OCI-LY7 (cell line): ENCODE results near the gene ABR. TPM values are rescaled to one million over a fixed set of nuclear protein-coding genes. Genes with fewer than 3 reads are reported as not detected.

Experiments used
- BruUV-seq: library from RNA; stranded (reverse); fragments of 400-500 nt; replicated peaks from 2 replicates; lab custom pipeline; 2021; lab: Mats Ljungman, UMichigan
- CTCF ChIA-PET: fragments of 300-600 bp; sonication (Branson Sonifier 250); formaldehyde crosslinking; loops from one replicate; lab custom pipeline; 2022; ENCODE audit warnings: antibody characterized with exemption; ENCODE audit not compliant: unreplicated experiment; lab: Charles Lee
- POLR2A ChIA-PET: fragments of 300-600 bp; sonication (Branson Sonifier 250); formaldehyde crosslinking; loops from one replicate; lab custom pipeline; 2022; ENCODE audit warnings: antibody characterized with exemption; lab: Charles Lee
- DNase-seq: peaks from one replicate; pipeline ENCODE4 v3.0.0-alpha.2; 2015; ENCODE audit warnings: low spot score
- H2AFZ ChIP-seq: fragments of 200-600 bp; sonication (generic), shearing (Covaris generic); 2 replicates; pipeline ENCODE4 v1.6.1; 2014; ENCODE audit warnings: mild to moderate bottlenecking, antibody characterized with exemption, low read length, moderate library complexity
- H3K27ac ChIP-seq: fragments of 200-600 bp; sonication (generic); 2 replicates; pipeline ENCODE4 v1.5.1; 2014; ENCODE audit warnings: mixed run types, low read depth, mild to moderate bottlenecking, moderate library complexity, low read length, inconsistent platforms; ENCODE audit not compliant: poor library complexity, severe bottlenecking
- H3K36me3 ChIP-seq: fragments of 200-600 bp; sonication (generic); 2 replicates; pipeline ENCODE4 v1.6.1; 2014; ENCODE audit warnings: mild to moderate bottlenecking, antibody characterized with exemption, low read length, moderate library complexity, mixed read lengths; ENCODE audit not compliant: insufficient read depth
- H3K4me1 ChIP-seq: fragments of 200-600 bp; sonication (generic); 2 replicates; pipeline ENCODE4 v1.5.1; 2014; ENCODE audit warnings: mild to moderate bottlenecking, low read length; ENCODE audit not compliant: insufficient read depth, poor library complexity, severe bottlenecking
- H3K4me2 ChIP-seq: fragments of 200-600 bp; sonication (generic); 2 replicates; pipeline ENCODE4 v1.6.1; 2014; ENCODE audit warnings: mild to moderate bottlenecking, low read length
- H3K4me3 ChIP-seq: fragments of 200-600 bp; sonication (generic); 2 replicates; pipeline ENCODE4 v1.5.1; 2014; ENCODE audit warnings: mild to moderate bottlenecking, low read depth, low read length; ENCODE audit not compliant: poor library complexity, severe bottlenecking
- H3K79me2 ChIP-seq: fragments of 200-600 bp; sonication (generic); 2 replicates; pipeline ENCODE4 v1.6.1; 2016; ENCODE audit warnings: low read depth, mild to moderate bottlenecking, low read length, moderate library complexity, mixed read lengths; ENCODE audit not compliant: insufficient read depth
- H3K9me2 ChIP-seq: fragments of 200-600 bp; sonication (generic); 2 replicates; pipeline ENCODE4 v1.6.1; 2016; ENCODE audit warnings: mild to moderate bottlenecking, low read length, mixed read lengths; ENCODE audit not compliant: insufficient read depth
- H3K9me3 ChIP-seq: fragments of 200-600 bp; sonication (generic); 2 replicates; pipeline ENCODE4 v1.6.1; 2014; ENCODE audit warnings: mild to moderate bottlenecking, mixed run types, low read length, mixed read lengths
- H4K20me1 ChIP-seq: fragments of 200-600 bp; sonication (generic); 2 replicates; pipeline ENCODE4 v1.6.1; 2014; ENCODE audit warnings: mild to moderate bottlenecking, antibody characterized with exemption, low read length, moderate library complexity, mixed read lengths; ENCODE audit not compliant: insufficient read depth
- EZH2phosphoT487 ChIP-seq: fragments of 200-600 bp; sonication (generic); IDR thresholded peaks from 2 replicates; pipeline ENCODE4 v1.6.1; 2018; ENCODE audit warnings: low read depth, borderline replicate concordance, mild to moderate bottlenecking, mixed run types, antibody characterized with exemption, low read length, moderate library complexity, mixed read lengths
- intact Hi-C: fragments of 100-400 bp; cut with micrococcal nuclease; formaldehyde crosslinking; loops from one replicate; pipeline ENCODE4 v1.10.0; 2022; ENCODE audit not compliant: unreplicated experiment
- total RNA-seq, 2 experiments: library from RNA; depleted of rRNA in 1 of 2; stranded (reverse); fragments of >200 nt in 1 of 2; shearing (Covaris generic) in 1 of 2; gene quantifications; 2 replicates each; pipeline ENCODE4 v1.2.3, GENCODE V29; 2014 to 2022
- TF ChIP-seq, protein P1 (sequence below): fragments of 200-600 bp; sonication (generic); conservative IDR thresholded peaks from 2 replicates; pipeline ENCODE4 v1.5.1; 2014; ENCODE audit warnings: mild to moderate bottlenecking, antibody characterized with exemption, low read length, moderate library complexity, mixed read lengths

Gene ABR
- total RNA-seq, 2 experiments from 2014 or later, result 164 to 181 TPM

DNA sequence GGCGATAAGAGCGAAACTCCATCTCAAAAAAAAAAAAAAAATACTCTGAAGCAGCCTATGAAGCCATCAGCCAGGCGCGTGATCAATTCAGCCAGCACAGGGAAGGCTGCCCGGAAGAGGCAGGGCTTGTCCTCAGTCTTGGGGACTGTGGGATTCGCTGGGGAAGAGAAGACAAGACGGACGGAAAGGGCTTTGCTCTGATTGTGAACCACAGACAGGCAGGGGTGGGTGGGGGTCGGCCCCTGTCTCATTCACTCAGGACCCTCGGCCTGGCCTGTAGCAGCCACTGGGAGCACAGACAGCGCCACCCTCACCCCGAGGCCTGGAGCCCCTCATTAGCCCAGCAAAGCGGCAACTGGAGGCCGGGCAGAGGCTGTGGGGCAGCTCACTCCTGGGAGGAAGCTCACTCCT, 37.2 kb downstream of the ABR start:
- no peak overlapping the region for H3K27ac ChIP-seq
- intact Hi-C loops, result no loop called here
- H3K9me3 ChIP-seq, result no peaks in the 10 kb centered on the region
- H3K4me2 ChIP-seq, result no peak overlapping the region
- H3K4me1 ChIP-seq, result peaks cover 6% of the 10 kb centered on the region
- no peak overlapping the region for H3K4me3 ChIP-seq
- TF ChIP-seq EZH2phosphoT487, result no peak
- TF ChIP-seq, protein P1, sequence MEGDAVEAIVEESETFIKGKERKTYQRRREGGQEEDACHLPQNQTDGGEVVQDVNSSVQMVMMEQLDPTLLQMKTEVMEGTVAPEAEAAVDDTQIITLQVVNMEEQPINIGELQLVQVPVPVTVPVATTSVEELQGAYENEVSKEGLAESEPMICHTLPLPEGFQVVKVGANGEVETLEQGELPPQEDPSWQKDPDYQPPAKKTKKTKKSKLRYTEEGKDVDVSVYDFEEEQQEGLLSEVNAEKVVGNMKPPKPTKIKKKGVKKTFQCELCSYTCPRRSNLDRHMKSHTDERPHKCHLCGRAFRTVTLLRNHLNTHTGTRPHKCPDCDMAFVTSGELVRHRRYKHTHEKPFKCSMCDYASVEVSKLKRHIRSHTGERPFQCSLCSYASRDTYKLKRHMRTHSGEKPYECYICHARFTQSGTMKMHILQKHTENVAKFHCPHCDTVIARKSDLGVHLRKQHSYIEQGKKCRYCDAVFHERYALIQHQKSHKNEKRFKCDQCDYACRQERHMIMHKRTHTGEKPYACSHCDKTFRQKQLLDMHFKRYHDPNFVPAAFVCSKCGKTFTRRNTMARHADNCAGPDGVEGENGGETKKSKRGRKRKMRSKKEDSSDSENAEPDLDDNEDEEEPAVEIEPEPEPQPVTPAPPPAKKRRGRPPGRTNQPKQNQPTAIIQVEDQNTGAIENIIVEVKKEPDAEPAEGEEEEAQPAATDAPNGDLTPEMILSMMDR, result no peak
- ChIA-PET POLR2A (interaction anchor here (0.6 kb wide), 1 partner anchor 122 kb away, joined by 3 read pairs; no protein-coding TSS in a partner anchor), CTCF (no interaction called here)
- no peaks in the 10 kb centered on the region for H3K9me2 ChIP-seq
- H3K36me3 ChIP-seq, result no peaks in the 10 kb centered on the region; the same call in 1 of the 2 replicates
- no TSS peak for BruUV-seq
- no peak overlapping the region for H2AFZ ChIP-seq
- peaks cover 33% of the 10 kb centered on the region for H3K79me2 ChIP-seq
- H4K20me1 ChIP-seq, result peaks cover 8% of the 10 kb centered on the region; the same call in 1 of the 2 replicates
- no peak for DNase-seq

DNA sequence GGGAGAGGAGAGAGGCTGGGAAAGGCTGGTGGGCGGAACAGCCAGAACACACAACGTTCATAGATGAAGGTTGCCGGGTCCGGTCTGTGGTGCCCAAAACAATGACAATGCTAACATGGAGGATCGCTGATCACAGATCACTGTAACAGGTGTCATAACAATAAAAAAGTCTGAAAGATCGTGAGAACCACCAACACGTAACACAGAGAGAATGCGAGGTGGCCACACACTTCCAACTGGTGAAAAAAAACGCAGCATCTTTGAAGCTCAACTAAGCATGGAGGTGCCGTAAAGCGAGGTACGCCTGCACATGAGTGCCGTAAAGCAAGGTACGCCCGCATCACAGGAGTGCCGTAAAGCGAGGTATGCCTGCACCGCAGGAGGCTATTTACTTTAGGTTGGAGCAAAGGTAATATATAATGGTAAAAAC, 42.3 kb downstream of the ABR start:
- CTCF ChIA-PET, result no interaction called here
- TF ChIP-seq, protein P1, result no peak
- no peak for TF ChIP-seq EZH2phosphoT487
- Histone ChIP-seq H4K20me1 (no peaks in the 10 kb centered on the region), H3K79me2 (peaks cover 42% of the 10 kb centered on the region), H3K27ac (no peak overlapping the region), H3K4me2 (no peak overlapping the region), H3K9me3 (no peaks in the 10 kb centered on the region), H3K4me3 (no peak overlapping the region), H3K9me2 (no peaks in the 10 kb centered on the region), H2AFZ (no peak overlapping the region), H3K4me1 (peaks cover 6% of the 10 kb centered on the region), H3K36me3 (no peaks in the 10 kb centered on the region; the same call in 1 of the 2 replicates)
- intact Hi-C loops, result no loop called here
- DNase-seq, result no peak
- no TSS peak for BruUV-seq
- POLR2A ChIA-PET, result no interaction called here

DNA sequence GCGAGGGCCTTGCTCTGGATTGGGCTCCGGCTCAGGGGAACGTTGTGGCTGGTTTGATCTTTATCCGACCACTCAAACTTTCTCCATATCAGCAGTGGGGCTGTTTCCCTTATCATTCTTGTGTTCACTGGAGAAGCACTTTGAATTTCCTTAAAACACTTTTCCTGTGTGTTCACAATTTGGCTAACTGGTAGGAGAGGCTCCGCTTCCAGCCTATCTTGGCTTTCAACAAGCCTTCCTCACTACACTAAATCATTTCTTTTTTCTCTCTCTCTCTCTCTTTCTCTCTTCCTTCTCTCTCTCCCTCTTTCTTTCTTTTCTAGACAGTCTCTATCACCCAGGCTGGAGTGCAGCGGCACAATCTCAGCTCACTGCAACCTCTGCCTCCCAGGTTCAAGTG, 43.0 kb downstream of the ABR start:
- Histone ChIP-seq H3K36me3 (no peaks in the 10 kb centered on the region; the same call in 1 of the 2 replicates), H3K9me2 (no peaks in the 10 kb centered on the region), H3K27ac (no peak overlapping the region), H3K4me2 (no peak overlapping the region), H4K20me1 (no peaks in the 10 kb centered on the region), H3K9me3 (no peaks in the 10 kb centered on the region), H3K79me2 (peaks cover 49% of the 10 kb centered on the region), H3K4me3 (no peak overlapping the region), H2AFZ (no peak overlapping the region), H3K4me1 (peaks cover 6% of the 10 kb centered on the region)
- TF ChIP-seq EZH2phosphoT487, result no peak
- TF ChIP-seq, protein P1, result no peak
- no TSS peak for BruUV-seq
- ChIA-PET POLR2A (no interaction called here), CTCF (no interaction called here)
- DNase-seq, result no peak
- intact Hi-C loops, result no loop called here
